ENCODE measurements around the gene IRF9.

Gene IRF9

GRCh38 chr14:24204163-24205146, 43.4 kb downstream of the IRF9 start:
- 100% methylated on average over 1 of the region's 7 CpGs for WGBS (ENCODE audit: extremely low coverage, insufficient coverage, low lambda C conversion rate)
- Histone ChIP-seq H3K27me3 (ENCODE audit: insufficient read depth, low read length, poor library complexity) (no peaks in the 10 kb centered on the region), H4K8ac (ENCODE audit: low read depth, low read length) (no peak overlapping the region), H2AK5ac (ENCODE audit: low read length) (no peak overlapping the region), H3K4me2 (ENCODE audit: low read length) (no peak overlapping the region), H3K27ac (ENCODE audit: low read depth, low read length) (no peak overlapping the region), H2BK120ac (ENCODE audit: low read depth, low read length) (no peak overlapping the region), H2BK5ac (ENCODE audit: low read length) (no peak overlapping the region), H2BK15ac (replicated peaks; ENCODE audit: low read depth) (no peak overlapping the region), H3K4me1 (ENCODE audit: control insufficient read depth, low read depth, low read length) (no peaks in the 10 kb centered on the region), H3K18ac (ENCODE audit: low read length) (no peak overlapping the region), H3K36me3 (ENCODE audit: control insufficient read depth, insufficient read depth, low read length) (peaks cover 7% of the 10 kb centered on the region), H3K4ac (ENCODE audit: low read depth, low read length) (no peak overlapping the region), H3K79me2 (ENCODE audit: control insufficient read depth, insufficient read depth, low read length) (no peaks in the 10 kb centered on the region), H3K56ac (ENCODE audit: low read length) (no peak overlapping the region), H3K4me3 (ENCODE audit: low read length) (no peak overlapping the region), H3K9ac (ENCODE audit: low read length) (no peak overlapping the region), H3K23ac (ENCODE audit: low read length) (no peak overlapping the region), H4K5ac (ENCODE audit: low read length) (no peak overlapping the region), H3K79me1 (ENCODE audit: low read length) (no peaks in the 10 kb centered on the region)
- no peak for DNase-seq

- Histone ChIP-seq H3K79me2 (ENCODE audit: control insufficient read depth, insufficient read depth, low read length) (no peaks in the 10 kb centered on the region), H3K4ac (ENCODE audit: low read depth, low read length) (no peak overlapping the region), H3K79me1 (ENCODE audit: low read length) (no peaks in the 10 kb centered on the region), H2AK5ac (ENCODE audit: low read length) (no peak overlapping the region), H3K27me3 (ENCODE audit: insufficient read depth, low read length, poor library complexity) (no peaks in the 10 kb centered on the region), H3K4me3 (ENCODE audit: low read length) (no peak overlapping the region), H3K9ac (ENCODE audit: low read length) (no peak overlapping the region), H2BK120ac (ENCODE audit: low read depth, low read length) (no peak overlapping the region), H3K27ac (ENCODE audit: low read depth, low read length) (no peak overlapping the region), H3K23ac (ENCODE audit: low read length) (no peak overlapping the region), H4K5ac (ENCODE audit: low read length) (no peak overlapping the region), H3K36me3 (ENCODE audit: control insufficient read depth, insufficient read depth, low read length) (peaks cover 11% of the 10 kb centered on the region), H4K8ac (ENCODE audit: low read depth, low read length) (no peak overlapping the region), H3K56ac (ENCODE audit: low read length) (no peak overlapping the region), H2BK5ac (ENCODE audit: low read length) (no peak overlapping the region), H3K18ac (ENCODE audit: low read length) (no peak overlapping the region), H3K4me2 (ENCODE audit: low read length) (no peak overlapping the region), H3K4me1 (ENCODE audit: control insufficient read depth, low read depth, low read length) (no peaks in the 10 kb centered on the region), H2BK15ac (replicated peaks; ENCODE audit: low read depth) (no peak overlapping the region)
- WGBS (ENCODE audit: extremely low coverage, insufficient coverage, low lambda C conversion rate): no CpG with 5 or more reads among the region's 11 CpGs
- DNase-seq: no peak
Observed at GRCh38 chr14:24206260-24207103, 45.4 kb downstream of the IRF9 start.

DNA sequence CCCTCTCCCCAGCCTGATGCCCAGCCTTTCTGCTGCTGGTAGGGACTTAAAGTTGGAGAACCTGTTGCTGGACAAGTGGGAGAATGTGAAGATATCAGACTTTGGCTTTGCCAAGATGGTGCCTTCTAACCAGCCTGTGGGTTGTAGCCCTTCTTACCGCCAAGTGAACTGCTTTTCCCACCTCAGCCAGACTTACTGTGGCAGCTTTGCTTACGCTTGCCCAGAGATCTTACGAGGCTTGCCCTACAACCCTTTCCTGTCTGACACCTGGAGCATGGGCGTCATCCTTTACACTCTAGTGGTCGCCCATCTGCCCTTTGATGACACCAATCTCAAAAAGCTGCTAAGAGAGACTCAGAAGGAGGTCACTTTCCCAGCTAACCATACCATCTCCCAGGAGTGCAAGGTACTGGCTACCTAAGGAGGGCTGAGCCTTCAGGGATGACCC, 46.1 kb downstream of the IRF9 start:
- H3K23ac ChIP-seq (ENCODE audit: low read length): no peak overlapping the region
- no peaks in the 10 kb centered on the region for H3K79me2 ChIP-seq (ENCODE audit: control insufficient read depth, insufficient read depth, low read length)
- no peak overlapping the region for H2BK15ac ChIP-seq (replicated peaks; ENCODE audit: low read depth)
- H2BK120ac ChIP-seq (ENCODE audit: low read depth, low read length): no peak overlapping the region
- no peak overlapping the region for H3K4me2 ChIP-seq (ENCODE audit: low read length)
- H3K36me3 ChIP-seq (ENCODE audit: control insufficient read depth, insufficient read depth, low read length): peaks cover 11% of the 10 kb centered on the region
- no peak overlapping the region for H3K56ac ChIP-seq (ENCODE audit: low read length)
- no peak overlapping the region for H4K5ac ChIP-seq (ENCODE audit: low read length)
- WGBS (ENCODE audit: extremely low coverage, insufficient coverage, low lambda C conversion rate): no CpG with 5 or more reads among the region's 5 CpGs
- H4K8ac ChIP-seq (ENCODE audit: low read depth, low read length): no peak overlapping the region
- no peak overlapping the region for H3K9ac ChIP-seq (ENCODE audit: low read length)
- no peaks in the 10 kb centered on the region for H3K27me3 ChIP-seq (ENCODE audit: insufficient read depth, low read length, poor library complexity)
- H3K4ac ChIP-seq (ENCODE audit: low read depth, low read length): no peak overlapping the region
- no peak for DNase-seq
- no peaks in the 10 kb centered on the region for H3K79me1 ChIP-seq (ENCODE audit: low read length)
- no peak overlapping the region for H3K27ac ChIP-seq (ENCODE audit: low read depth, low read length)
- H2AK5ac ChIP-seq (ENCODE audit: low read length): no peak overlapping the region
- H3K18ac ChIP-seq (ENCODE audit: low read length): no peak overlapping the region
- H2BK5ac ChIP-seq (ENCODE audit: low read length): no peak overlapping the region
- H3K4me3 ChIP-seq (ENCODE audit: low read length): no peak overlapping the region
- no peaks in the 10 kb centered on the region for H3K4me1 ChIP-seq (ENCODE audit: control insufficient read depth, low read depth, low read length)

GRCh38 chr14:24207625-24208024, 46.6 kb downstream of the IRF9 start:
- Histone ChIP-seq H3K27me3 (ENCODE audit: insufficient read depth, low read length, poor library complexity) (no peaks in the 10 kb centered on the region), H3K4me2 (ENCODE audit: low read length) (no peak overlapping the region), H3K23ac (ENCODE audit: low read length) (no peak overlapping the region), H4K8ac (ENCODE audit: low read depth, low read length) (no peak overlapping the region), H4K5ac (ENCODE audit: low read length) (no peak overlapping the region), H2BK5ac (ENCODE audit: low read length) (no peak overlapping the region), H3K9ac (ENCODE audit: low read length) (no peak overlapping the region), H3K79me1 (ENCODE audit: low read length) (no peaks in the 10 kb centered on the region), H2AK5ac (ENCODE audit: low read length) (no peak overlapping the region), H3K4me1 (ENCODE audit: control insufficient read depth, low read depth, low read length) (no peaks in the 10 kb centered on the region), H2BK120ac (ENCODE audit: low read depth, low read length) (no peak overlapping the region), H3K27ac (ENCODE audit: low read depth, low read length) (no peak overlapping the region), H3K18ac (ENCODE audit: low read length) (no peak overlapping the region), H2BK15ac (replicated peaks; ENCODE audit: low read depth) (no peak overlapping the region), H3K36me3 (ENCODE audit: control insufficient read depth, insufficient read depth, low read length) (peaks cover 11% of the 10 kb centered on the region), H3K56ac (ENCODE audit: low read length) (no peak overlapping the region), H3K4me3 (ENCODE audit: low read length) (no peak overlapping the region), H3K4ac (ENCODE audit: low read depth, low read length) (no peak overlapping the region), H3K79me2 (ENCODE audit: control insufficient read depth, insufficient read depth, low read length) (no peaks in the 10 kb centered on the region)
- no peak for DNase-seq
- no CpG with 5 or more reads among the region's 2 CpGs for WGBS (ENCODE audit: extremely low coverage, insufficient coverage, low lambda C conversion rate)

DNA sequence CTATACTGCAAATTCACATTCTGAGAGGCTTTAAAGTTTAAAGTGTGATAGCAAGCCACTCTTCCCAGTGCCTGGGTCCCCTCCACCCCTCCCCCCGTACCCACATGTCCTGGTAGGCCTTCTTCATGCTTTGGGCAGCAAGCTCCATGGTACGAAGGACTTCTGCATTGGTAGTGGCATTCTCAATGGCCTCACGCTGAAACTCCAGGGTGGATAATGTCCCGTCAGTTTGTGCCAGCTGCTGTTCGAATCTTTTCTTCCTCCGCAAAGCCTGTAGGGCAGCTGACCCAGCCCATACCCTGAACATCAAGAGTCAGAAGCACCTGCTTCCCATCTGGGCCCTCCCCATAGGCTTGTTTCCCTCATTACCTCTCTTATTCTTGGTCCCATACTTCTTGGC, 50.2 kb downstream of the IRF9 start:
- WGBS (ENCODE audit: extremely low coverage, insufficient coverage, low lambda C conversion rate): no CpG with 5 or more reads among the region's 6 CpGs
- Histone ChIP-seq H3K79me1 (ENCODE audit: low read length) (no peaks in the 10 kb centered on the region), H3K4me2 (ENCODE audit: low read length) (no peak overlapping the region), H3K4ac (ENCODE audit: low read depth, low read length) (no peak overlapping the region), H3K18ac (ENCODE audit: low read length) (no peak overlapping the region), H3K27ac (ENCODE audit: low read depth, low read length) (no peak overlapping the region), H3K27me3 (ENCODE audit: insufficient read depth, low read length, poor library complexity) (no peaks in the 10 kb centered on the region), H3K56ac (ENCODE audit: low read length) (no peak overlapping the region), H4K5ac (ENCODE audit: low read length) (no peak overlapping the region), H3K9ac (ENCODE audit: low read length) (no peak overlapping the region), H4K8ac (ENCODE audit: low read depth, low read length) (no peak overlapping the region), H3K79me2 (ENCODE audit: control insufficient read depth, insufficient read depth, low read length) (no peaks in the 10 kb centered on the region), H3K36me3 (ENCODE audit: control insufficient read depth, insufficient read depth, low read length) (peaks cover 7% of the 10 kb centered on the region), H3K23ac (ENCODE audit: low read length) (no peak overlapping the region), H2BK120ac (ENCODE audit: low read depth, low read length) (no peak overlapping the region), H3K4me1 (ENCODE audit: control insufficient read depth, low read depth, low read length) (peaks cover 4% of the 10 kb centered on the region), H3K4me3 (ENCODE audit: low read length) (no peak overlapping the region), H2BK15ac (replicated peaks; ENCODE audit: low read depth) (no peak overlapping the region), H2BK5ac (ENCODE audit: low read length) (no peak overlapping the region), H2AK5ac (ENCODE audit: low read length) (no peak overlapping the region)
- DNase-seq: no peak
